WTC11 (cell line): Measurements from ENCODE around the gene MX1.

Experiments used
- CREM ChIP-seq: sonication (generic); formaldehyde crosslinking; IDR thresholded peaks from 2 replicates; pipeline ENCODE4 v1.8.1; 2022; ENCODE audit warnings: mild to moderate bottlenecking, missing genetic modification reagents, moderate library complexity
- CTCF ChIP-seq: fragments of 200-600 bp; IDR thresholded peaks from 2 replicates; pipeline ENCODE4 v1.8.0; 2022; ENCODE audit warnings: antibody characterized with exemption
- E2F1 ChIP-seq: sonication (generic); formaldehyde crosslinking; IDR thresholded peaks from 2 replicates; pipeline ENCODE4 v1.8.0; 2022; ENCODE audit warnings: mild to moderate bottlenecking, missing genetic modification reagents
- ETV6 ChIP-seq: sonication (generic); formaldehyde crosslinking; IDR thresholded peaks from 2 replicates; pipeline ENCODE4 v1.8.1; 2022; ENCODE audit warnings: mild to moderate bottlenecking, missing genetic modification reagents
- GTF2I ChIP-seq: fragments of 250-450 bp; sonication (Bioruptor Pico); conservative IDR thresholded peaks from 2 replicates; pipeline ENCODE4 v1.4.0; 2021; ENCODE audit warnings: mild to moderate bottlenecking
- JUN ChIP-seq: sonication (generic); formaldehyde crosslinking; IDR thresholded peaks from 2 replicates; pipeline ENCODE4 v1.8.0; 2023; ENCODE audit warnings: mild to moderate bottlenecking, missing genetic modification reagents
- KAT7 ChIP-seq: sonication (generic); formaldehyde crosslinking; IDR thresholded peaks from 2 replicates; pipeline ENCODE4 v1.8.1; 2023; ENCODE audit warnings: missing genetic modification reagents, mild to moderate bottlenecking, borderline replicate concordance
- MAX ChIP-seq: sonication (generic); formaldehyde crosslinking; IDR thresholded peaks from 2 replicates; pipeline ENCODE4 v1.8.0; 2022; ENCODE audit warnings: mild to moderate bottlenecking, missing genetic modification reagents
- PREB ChIP-seq: sonication (generic); formaldehyde crosslinking; IDR thresholded peaks from 2 replicates; pipeline ENCODE4 v1.8.1; 2022; ENCODE audit warnings: mild to moderate bottlenecking, missing genetic modification reagents, moderate library complexity, borderline replicate concordance
- RELA ChIP-seq: sonication (generic); formaldehyde crosslinking; IDR thresholded peaks from 2 replicates; pipeline ENCODE4 v1.8.1; 2022; ENCODE audit warnings: missing genetic modification reagents, mild to moderate bottlenecking, borderline replicate concordance
- SOX15 ChIP-seq: fragments of 250-450 bp; sonication (Bioruptor Pico); IDR thresholded peaks from 2 replicates; pipeline ENCODE4 v1.9.0; 2021; ENCODE audit warnings: mild to moderate bottlenecking
- TP53 ChIP-seq: sonication (generic); formaldehyde crosslinking; IDR thresholded peaks from 2 replicates; pipeline ENCODE4 v1.8.1; 2023; ENCODE audit warnings: mild to moderate bottlenecking, missing genetic modification reagents

GRCh38 chr21:41381731-41382130 is 44.3 kb upstream of the MX1 start:
- TF ChIP-seq ETV6 (CRISPR knock-in tag): no peak
- TF ChIP-seq TP53 (CRISPR knock-in tag): no peak
- no peak for TF ChIP-seq CTCF
- TF ChIP-seq MAX: no peak
- TF ChIP-seq RELA (CRISPR knock-in tag): no peak
- no peak for TF ChIP-seq KAT7
- TF ChIP-seq GTF2I (CRISPR knock-in tag): no peak
- TF ChIP-seq JUN (CRISPR knock-in tag): no peak
- no peak for TF ChIP-seq CREM (CRISPR knock-in tag)
- no peak for TF ChIP-seq PREB (CRISPR knock-in tag)
- TF ChIP-seq E2F1 (CRISPR knock-in tag): no peak
- TF ChIP-seq SOX15 (CRISPR knock-in tag): no peak
